GM19043 (cell line): ENCODE measurements around the gene HIPK2.

Source experiments
- ATAC-seq: cut with Tn5 transposase; IDR thresholded peaks from one replicate; pipeline ENCODE4 v1.9.1; 2021; ENCODE audit warnings: low read depth; ENCODE audit not compliant: unreplicated experiment

HIPK2 gene

DNA sequence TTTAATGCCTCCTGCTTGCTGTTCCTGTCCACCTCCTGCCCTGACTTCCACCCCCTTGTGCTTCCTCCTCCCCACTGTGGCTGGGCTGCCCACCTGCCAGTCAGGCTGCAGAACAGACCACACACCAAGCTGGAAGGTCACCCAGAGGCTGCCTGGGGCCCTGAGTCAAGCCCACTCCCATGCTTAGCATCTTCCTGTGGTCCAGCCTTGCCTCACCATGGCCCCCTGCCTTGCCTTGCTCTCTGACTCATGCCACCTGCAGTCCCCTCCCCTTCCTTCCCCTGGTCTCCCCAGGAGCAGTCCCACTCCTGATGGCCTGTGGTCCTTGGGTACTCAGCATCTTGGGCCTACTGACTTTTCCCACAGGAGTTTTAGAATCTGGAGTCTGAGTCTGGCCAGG lies 252.0 kb downstream of the HIPK2 start:
- no peak for ATAC-seq

DNA sequence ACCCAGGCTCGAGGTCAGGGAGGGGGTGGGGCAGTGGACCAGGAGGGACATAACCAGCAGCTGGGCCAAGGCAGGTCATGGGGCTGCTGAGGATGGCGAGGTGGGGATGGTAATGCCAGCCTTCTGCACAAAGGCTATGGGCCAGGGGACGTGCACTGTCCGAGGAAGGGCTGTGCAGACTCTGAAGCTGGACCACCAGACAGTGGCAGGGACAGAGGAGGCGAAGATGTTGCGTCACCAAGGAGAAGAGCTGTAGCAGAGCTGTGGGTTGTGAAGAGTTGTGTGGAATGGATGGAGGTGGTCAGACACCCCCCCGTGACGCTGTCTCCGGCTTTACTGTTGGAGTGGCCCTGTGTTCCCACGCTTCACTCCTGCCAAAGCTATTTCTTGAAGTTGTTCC lies 252.6 kb downstream of the HIPK2 start:
- ATAC-seq = no peak

DNA sequence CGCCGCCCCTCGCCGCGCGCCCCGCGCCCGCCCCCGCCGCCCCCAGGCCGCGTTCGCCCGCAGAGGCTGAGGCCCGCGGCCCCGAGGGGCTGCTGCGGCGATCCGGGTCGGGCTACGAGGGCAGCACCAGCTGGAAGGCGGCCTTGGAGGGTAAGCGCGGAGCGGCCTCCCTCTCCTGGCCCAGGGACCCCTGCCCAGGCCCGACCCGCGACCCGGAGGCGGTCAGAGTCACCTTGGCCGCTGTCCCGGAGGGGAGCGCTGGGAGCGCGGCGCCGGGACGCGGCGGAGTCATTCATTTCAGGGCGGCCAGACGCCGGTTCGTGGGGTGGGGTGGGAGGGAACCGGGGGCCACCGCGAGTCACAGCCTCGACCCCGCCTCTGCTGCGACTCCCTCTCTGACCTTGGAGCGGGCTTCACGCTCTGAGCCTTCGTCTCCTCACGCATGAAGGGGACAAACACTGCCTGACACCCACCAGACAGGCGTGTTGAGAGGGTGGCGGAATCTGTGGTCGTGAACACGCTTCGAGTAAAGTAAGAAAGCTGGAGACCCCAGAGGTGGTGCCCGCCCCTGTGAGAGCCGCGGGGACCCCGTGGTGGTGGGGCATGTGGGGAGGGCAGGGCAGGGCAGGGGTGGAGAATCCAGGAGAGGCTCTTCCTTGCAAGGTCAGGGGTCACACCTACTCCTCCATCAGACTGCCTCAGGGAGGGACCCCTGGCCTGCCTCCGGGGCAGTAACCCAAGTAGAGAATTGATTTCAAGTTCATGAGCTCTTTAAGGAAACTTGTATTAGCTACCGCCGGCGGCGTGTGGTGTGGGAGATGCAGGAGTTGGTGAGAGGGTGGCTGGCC lies 253.6 kb downstream of the HIPK2 start:
- no peak for ATAC-seq

DNA sequence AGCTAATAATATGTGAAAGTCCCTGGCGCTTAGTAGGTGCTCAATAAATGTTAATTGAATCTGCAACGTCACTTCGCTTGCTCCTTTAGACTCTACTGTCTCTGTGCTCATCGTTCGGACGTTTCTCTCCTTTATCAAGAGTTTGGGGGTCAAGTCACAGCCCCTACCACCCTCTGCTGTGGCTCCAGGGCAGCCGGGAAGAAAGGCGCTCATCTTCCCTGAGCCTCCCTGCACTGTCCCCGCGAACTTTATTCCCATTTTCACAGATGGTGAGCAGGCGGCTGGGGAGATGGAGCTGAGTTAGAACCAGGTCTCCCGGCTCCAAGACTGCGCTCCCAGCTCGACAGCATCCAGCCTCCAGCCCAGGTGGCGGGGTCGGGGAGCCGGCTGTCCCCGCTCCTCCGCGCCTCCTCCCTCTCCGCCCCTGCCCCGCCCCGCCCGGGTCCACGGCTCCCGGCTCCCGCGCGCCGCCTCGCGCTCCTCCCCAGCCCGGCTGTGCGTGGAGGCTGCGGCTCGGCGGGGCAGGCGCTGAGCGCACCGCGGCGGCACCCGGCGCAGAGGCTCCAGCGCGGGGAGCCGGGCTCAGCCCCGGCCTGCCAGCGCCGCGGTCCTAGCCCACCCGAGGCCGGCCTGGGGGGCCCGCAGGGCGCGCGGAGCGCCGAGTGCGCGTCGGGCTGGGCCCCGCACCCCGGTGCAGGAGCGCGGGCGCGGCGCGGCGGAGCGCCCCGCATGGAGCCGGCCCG lies 254.4 kb downstream of the HIPK2 start, which contains the start of gene CLEC2L:
CLEC2L (plus strand) TSS at position 487 of the 743 bp plus-strand sequence; CDS start at position 730, 243 bp downstream.
- no peak for ATAC-seq

DNA sequence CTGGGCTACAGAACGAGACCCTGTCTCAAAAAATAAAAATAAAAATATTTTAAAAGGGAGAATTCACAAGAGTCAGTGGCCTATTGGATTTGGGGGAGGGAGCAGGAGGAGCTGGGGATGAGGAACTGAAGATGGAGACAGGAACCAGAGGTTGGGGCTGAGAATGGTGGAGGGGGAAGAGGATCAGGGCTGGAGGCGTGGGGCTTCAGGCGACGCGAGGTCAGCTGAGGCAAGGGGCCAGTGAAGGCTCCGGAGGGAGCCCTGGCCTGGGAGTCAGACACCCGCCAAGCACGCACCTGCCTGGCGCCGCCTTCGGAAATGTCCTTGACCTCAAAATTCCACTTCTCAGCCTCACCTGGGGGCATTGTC lies 255.0 kb downstream of the HIPK2 start:
- no peak for ATAC-seq

DNA sequence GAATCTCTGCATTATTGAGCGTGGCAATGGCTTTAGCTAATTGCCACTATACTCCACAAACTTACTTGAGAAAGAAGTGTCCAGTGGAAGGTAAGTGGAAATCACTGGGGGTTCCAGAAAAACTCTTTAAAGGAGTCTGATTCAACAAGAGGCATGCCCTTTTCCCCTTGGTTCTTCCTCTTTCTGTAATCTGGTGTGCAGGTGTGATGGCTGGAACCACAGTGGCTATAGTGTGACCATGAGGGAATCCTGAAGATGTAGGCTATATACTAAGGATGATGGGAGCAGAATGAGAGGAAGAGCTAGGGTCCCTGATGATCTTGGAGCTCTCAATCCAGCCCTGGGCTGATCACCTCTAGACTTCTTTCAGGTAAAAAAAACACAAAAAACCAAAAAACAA lies 256.4 kb downstream of the HIPK2 start:
- ATAC-seq = no peak

DNA sequence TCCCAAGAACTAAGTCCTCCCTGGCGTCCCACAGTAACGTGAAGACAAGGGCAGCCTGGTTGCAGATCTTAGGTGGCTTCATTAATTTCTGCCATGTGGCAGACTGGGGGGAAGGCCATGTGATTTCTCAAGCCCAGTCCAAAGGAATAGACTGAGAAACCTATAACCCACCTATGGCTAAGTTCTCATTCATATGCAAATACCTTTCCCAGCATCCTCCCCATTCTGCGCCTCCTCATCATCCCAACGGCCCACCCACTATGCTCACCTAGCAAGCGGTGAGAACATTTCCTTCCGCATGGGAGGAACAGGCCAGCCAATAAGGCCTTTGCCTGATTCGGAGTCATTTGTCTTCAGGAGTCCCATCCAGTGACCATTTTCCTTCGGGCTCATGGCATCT lies 262.5 kb downstream of the HIPK2 start:
- ATAC-seq = no peak
